GM19455 (cell line): Measurements from ENCODE around the gene MRTFB.

ENCODE experiments used
- ATAC-seq: cut with Tn5 transposase; IDR thresholded peaks from one replicate; pipeline ENCODE4 v1.9.1; 2021; ENCODE audit not compliant: unreplicated experiment

The MRTFB gene

DNA sequence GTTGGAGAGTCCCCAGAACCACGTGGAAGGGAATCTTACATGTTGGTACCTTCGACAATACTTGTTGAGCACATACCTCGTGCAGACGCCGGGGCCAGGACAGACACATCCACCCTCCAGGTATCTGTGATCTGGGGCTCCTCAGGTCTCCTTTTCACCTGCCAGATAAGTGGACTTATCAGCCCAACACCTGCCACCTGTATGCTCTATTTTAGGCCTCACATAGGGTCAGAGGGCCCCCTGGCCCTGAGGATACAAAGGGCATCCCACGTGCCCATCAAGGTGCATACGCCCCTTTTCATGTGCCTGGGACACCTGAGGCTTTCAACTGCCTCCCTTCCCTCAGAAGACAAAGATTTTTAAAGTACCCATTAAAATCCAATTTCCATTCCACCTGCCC lies 212.7 kb downstream of the MRTFB start:
- no peak for ATAC-seq

DNA sequence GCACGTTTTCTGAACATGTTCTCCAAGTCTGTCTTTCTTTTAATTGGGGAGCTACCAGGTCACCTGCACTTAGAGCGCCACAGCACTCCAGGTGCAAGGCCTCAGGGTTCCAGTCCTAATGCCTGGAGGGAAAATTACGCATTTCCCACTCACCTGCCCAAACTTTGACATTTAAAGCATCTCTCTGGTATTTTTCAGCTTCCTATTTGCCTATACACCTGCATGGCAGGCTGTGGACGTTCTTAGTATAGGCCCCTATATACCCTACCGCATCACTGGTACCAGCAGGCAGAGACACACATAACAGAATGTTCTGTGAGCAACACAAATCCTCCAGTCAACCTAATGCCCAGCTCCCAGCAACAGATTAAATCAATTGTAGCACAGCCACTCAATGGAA lies 213.3 kb downstream of the MRTFB start:
- ATAC-seq, result no peak

DNA sequence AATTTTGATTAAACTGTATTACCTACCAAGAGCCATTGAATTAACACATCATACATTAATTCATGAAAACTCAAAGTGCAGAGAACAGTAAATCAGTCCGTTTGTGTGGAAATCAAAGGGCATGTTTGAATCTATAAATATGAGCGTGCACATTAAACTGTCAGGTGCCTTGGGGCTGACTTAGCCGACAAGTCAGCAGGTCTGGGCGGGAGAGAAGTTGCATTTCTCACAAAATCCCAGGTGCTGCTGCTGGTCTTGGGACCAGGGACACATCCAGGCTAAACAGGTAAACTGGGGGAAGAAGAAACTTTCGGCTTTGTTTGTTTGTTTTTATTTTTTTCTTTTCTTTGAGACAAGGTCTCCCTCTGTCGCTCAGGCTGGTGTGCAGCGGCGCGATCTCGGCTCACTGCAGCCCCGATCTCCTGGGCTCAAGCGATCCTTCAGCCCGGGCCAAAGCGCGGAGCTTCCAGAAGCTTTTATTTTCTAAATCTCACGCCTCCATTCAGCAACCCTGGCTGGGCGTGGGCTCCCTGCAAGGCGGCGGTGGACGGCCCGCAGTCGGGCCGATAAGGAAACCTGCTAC lies 213.9 kb downstream of the MRTFB start:
- ATAC-seq, result peak; percentile 32

DNA sequence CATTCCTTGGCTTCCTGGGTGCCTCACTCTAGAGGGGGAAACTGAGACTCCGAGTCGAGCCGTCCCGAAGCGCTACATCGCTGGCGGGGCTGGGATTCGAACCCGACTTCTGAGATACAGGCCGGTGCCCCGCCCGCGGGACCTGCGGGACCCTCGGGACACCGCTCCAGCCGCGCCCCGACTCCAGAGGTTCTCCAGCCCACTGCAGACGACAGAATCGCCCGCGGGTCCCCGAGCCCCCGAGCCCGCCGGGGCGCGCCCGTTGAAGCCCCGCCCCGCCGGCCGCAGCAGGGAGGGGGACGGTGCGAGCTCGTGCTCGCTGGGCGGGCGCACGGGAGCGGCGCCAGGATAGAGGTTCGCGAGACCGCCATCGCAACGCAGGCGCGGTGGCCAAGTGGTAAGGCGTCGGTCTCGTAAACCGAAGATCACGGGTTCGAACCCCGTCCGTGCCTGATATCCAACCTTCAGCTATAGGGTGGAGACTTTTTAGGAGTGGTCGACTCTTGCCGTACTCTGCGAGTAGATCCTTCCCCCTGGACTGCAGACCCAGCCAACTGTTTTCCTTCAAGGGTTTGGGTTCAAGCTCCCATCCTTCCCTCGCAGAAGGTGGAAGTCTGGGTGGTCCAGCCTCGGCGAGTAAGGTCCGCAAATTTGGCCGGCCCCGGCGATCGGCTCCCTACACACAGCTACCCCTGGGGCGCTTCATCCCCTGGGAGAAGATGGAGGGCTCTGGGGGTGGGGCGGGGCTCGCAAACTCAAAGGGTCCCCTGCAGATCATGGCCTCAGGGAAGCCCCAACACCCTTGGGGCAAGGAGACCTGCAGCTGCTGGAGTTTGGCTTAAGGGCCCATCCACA lies 214.6 kb downstream of the MRTFB start:
- ATAC-seq, result peak; percentile 68

DNA sequence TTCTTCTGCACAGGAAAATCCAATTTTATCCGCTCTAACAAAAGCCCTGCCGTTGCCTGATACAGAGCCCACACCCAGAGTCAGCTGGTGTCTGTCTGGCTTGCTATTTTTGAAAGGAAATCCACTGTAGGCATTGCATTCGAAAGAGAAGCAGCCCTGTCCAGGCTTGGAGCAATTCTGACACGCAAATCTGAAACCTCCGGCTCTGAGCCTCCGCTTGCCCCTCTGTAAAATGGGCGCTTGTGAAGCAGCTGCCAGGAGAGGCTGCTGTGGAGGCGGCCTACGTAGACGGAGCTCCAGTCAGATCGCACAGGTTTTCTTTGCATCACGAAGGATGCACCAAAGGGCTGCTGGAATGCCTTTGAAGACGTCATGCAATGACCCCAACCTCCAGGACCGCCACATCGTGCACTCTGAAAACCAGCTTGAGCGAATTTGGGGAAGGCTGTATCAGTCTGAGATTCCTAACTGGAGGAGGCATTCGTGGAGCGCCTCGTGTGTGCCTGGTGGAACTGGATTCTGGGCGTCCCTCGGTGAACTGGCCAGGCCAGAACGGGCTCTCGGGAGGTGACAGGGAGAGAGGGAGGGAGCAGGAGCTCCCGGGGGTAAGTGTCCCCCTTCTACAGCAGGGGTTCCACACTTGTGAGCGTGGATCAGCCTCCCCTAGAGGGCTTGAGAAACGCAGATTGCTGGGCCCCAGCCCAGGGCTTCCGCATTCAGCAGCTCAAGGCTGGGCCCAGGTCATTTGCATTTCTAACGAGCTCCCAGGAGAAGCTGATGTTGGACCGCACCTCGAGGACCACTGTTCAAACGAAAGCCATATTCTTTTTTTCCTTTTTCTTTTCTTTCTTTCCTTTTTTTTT lies 215.5 kb downstream of the MRTFB start:
- peak; percentile 19 for ATAC-seq

DNA sequence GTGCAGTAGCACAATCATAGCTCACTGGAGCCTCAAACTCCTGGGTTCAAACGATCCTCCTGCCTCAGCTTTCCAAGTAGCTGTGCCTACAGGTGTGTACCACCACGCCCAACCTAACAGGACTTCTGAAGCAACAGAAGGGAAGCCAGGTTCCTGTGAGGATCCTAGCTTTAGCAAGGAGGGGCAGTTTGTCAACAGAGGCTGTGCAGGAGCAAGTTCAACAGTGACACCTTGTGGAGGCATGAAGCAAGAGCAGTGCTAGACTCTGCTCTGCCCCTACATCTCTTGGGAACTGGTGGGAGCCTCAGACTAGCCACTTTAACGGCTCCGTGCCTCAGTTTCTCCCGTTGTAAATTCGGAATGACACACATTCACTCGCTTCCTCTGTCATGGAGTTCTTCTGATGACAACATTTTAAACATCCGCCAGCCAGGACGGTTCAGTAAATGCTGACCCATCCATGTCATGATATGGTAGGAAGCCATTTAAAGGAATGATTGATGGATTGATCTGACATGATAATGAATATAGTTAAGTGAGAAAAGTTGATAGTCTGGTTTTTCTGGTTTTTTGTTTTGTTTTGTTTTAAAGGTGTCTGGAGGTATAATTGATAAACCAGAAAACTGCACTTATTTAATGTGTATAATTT lies 218.7 kb downstream of the MRTFB start:
- ATAC-seq, result no peak

DNA sequence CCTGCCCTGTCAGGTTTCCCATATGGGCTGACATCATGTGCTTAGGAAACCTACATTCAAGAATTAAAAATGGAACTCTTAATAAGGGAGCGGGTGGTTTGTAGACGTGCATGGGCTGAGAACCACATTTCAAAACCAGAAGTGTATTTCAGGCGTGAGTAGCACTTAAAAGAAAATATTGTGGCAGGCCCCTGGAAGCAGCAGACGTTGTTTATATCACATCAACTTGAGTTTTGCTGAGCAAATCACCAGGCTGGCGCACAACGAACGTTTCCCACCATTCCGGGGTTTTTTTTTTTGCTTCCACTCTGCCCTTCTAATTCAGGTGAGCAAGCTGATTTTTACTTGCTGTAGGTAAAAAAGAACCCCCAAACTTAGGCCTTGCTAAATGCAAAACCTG lies 220.2 kb downstream of the MRTFB start:
- no peak for ATAC-seq

DNA sequence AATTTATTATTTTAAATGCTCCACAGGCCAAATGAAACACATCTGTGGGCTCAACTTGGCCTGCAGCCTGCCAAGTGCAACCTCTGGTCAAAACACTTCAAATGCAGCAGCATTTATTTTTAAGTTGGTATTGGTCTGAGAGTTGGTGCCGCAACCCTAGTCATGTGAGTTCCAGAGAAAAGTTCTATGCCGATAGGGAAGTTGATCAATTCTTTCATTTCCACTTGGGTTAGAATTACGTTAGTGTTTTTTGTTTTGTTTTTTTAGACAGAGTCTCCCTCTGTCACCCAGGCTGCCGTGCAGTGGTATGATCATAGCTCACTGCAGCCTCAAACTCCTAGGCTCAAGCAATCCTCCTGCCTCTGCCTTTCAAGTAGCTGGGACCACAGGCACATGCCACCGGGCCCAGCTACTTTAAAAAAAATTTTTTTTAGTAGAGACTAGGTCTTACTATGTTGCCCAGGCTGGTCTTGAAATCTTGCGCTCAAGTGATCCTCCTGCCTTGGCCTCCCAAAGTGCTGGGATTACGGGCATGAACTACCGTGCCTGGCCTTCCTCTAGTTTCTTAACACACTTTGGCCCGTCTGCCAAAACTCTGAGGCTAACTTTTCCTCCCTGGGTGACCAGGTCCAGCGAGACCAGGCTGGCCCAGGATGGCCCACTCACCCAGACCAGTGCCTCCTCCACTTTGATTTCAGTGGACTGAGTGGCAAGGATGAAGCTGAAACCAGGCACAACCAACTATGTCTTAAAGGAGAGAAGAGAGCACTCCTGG lies 221.1 kb downstream of the MRTFB start:
- no peak for ATAC-seq

DNA sequence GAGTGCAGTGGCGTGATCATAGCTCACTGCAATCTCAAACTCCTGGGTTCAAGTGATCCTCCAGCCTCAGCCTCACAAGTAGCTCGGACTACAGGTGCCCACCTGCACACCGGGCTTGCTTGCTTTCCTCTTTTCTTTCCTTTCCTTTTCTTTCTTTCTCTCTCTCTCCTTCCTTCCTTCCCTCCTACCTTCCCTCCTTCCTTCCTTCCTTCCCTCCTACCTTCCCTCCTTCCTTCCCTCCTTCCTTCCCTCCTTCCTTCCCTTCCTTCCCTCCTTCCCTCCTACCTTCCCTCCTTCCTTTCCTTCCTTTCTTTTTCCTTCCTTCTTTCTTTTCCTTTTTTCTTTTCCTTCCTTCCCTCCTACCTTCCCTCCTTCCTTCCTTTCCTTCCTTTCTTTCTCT lies 225.5 kb downstream of the MRTFB start:
- no peak for ATAC-seq

DNA sequence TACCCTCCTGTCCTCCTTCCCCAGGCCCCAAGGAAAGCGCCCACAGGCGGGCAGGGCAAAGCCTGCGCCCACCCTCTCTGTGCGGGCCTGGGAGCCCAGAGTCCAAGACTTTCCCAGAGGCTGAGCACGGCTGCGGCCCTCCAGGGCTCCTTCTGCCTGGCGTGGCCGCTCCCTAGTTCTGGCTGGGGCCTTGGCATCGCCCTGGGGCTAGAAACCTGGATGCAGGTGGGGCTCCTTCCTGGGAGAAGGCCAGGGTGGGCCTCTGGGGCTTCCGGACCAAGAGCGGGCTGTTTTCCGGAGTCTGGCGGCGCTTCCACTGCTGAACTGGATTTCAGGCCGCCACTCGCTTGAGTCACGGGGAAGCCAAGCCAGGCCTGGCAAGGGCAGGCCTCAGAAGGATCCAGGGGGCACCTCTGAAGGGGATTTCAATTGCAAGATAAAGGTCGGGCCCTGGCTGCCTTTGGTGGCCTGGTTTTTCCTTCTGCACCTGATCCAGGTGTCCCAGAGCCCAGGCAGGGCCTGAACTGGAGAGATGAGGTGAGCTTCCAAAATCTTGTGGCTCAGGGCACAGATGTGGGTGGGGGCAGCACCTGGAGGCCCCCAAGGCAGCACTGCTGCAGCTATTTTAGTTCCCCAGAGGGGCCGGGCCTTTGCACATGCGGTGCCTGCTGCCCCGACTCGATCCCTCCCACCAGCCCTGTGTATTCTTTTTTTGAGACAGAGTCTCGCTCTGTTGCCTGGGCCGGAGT lies 227.4 kb downstream of the MRTFB start:
- no peak for ATAC-seq

DNA sequence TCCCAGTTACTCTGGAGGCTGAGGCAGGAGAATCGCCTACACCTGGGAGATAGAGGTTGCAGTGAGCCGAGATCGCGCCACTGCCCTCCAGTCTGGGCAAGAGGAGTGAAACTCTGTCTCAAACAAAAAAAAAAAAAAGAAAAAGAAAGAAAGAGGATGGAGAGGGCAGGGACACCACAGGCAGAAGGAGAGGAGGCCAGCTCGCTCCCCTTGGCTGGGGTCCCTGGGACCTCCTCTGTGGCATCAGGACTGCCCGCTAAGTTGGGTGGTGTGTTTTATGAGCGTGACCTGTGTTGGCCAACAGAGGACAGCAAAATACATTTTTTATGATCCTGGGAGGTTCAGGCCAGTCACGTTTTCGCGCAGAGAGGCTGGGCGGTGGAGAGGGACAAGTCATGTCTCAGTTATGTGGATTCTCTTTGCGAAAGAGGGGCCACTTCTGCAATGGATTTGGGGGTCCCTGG lies 229.6 kb downstream of the MRTFB start:
- no peak for ATAC-seq

DNA sequence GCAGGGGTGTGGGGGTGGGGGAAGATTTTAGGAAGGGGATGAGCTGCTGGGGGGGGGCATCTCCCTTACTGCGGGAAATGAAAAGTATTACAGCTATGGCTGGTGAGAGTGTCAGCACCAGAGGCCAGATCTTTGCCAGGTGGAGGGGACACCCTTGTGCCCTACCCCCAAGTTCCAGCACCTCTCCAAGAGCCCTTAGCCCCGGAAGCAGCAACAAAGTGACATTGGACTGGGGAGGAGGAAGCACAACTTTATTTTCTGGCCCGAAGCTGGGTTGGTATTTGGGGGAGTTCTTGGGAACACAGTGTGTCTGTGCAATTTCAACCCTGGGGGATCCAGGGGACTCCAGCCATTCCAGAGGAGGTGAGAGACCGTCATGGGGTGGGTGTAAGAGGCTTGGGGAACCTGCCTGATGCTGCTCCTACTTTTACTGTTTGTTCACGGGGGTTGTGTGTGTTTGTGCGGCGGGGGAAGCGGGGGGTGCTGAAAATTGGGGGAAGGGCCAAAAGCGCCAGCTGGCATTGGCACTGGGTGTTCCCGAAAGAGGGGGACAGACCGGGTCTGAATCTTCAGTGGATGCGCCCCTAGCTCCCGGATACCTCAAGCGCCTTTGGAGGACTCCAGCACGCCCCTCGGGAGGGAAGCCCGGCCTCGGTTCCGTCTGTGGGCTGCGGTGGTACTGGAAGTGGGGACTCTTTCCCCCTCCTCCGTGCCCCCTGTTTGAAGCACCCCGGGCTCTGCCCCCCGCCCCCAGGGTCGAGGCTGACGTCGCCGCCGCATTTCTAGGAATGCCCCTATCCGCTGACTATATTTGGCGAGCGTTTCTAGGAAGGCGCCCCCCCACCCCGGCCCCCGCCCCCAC lies 230.3 kb downstream of the MRTFB start:
- peak; percentile 1 for ATAC-seq

DNA sequence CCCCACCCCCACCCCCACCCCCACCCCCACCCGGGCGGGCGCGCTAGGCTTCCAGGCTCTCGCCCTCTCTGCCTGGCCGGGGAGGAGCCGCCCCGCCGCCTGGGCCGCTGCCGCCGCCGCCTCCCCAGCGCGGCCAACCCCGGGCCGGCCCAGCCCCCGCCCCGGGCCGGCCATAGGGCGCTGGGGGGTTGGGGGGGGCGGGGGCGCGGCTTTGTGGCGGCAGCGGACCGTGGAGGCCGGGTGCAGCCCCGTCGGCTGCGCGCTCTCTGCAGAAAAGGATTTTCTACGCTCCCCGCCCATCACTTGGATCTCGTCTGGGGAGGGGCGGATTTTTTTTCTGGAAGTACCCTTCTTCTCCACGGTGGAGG lies 230.9 kb downstream of the MRTFB start:
- ATAC-seq, result peak; percentile 71

DNA sequence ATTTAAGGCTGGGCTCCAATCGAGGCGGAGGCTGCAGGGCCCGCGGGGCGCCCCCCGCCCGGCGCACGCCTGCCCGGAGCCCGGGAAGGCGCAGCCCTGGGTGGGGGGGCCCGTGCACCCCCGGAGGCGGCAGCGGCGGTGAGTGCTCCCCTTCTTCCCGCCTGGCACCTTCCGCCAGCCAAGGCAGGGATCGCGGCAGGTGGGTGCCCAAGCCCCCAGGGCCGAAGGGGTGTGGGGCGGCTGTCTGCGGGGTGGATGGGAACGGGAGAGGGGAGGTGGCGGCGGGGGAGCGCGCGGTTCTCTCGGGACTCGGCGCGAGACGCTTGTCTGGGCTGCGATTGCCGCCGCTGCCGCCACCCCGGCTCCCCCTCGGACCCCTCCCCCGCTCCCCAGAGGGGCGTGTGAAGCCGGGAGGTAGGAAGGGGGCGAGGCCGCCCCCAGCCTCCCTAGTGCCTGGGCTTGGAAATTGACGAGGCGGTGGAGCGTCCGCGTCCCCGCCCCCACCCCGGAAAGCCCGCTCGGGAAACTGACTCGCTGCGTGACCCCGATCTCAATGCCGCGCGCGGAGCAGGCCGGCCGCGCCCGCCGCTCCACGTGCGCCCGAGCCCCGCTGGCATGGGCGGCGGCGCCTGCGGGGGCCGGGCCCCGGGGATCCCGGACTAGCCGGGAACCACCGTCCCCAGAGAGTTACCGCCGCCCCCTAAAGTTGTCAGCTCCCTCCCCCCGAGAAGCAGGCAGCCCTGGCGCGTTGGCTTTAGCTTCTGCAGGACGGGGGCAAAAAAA lies 231.5 kb downstream of the MRTFB start:
- peak; percentile 44 for ATAC-seq

DNA sequence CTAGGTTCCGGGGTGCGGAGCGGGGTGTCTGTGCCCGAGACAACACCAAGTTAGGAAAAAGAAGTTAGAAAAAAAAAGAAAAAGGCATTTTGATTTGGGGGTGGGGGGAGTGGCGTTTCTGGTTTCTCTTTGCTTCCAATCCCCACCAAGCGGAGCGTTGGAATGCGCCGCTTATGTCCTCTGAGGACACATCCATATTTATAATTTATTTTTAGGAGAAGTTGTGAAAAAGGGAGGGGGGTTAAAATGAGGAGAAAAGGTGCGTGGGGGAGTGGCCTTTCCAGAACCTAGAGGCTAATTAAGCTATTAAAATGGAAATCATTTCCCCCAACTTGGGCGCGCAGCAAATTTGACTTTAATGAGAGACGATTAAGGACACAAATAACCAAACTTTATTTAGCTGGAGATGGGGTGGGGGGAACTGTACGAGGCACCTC lies 232.1 kb downstream of the MRTFB start:
- ATAC-seq, result no peak

DNA sequence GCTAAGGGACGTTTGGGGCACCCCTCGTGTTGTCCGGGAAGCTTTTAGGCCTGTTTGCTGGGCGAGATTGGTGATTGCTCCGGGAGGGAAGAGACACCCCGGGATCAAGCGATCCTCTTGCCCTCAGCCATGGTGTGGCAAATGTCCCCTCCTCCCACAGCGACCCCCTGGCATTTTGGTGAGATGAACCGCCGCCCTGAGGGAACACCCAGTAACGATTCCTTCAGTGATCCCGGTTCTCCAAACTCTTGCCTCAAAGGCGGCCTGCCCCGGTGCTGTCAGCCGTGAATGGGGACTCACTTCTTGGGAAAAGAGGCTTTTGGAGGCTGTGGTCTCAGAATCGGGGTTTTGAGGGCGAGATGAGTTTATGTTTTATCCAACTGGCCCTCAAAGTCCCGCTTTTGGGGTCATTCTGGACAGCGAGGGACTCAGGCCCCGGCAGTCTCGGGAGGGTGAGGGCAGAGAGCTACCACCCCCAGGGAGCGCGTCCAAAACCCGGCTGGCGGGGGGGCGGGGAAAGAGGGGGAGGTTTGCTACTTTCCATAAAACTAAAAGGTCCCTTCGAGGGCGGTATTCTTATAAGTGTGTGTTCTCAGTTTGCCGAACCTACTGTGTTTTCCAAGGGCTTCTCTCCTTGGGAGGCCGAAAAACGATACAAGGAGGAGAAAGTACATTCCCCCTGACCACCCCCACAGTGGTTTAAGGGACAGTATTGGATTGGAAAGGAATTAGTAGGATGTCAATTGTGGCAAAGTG lies 232.7 kb downstream of the MRTFB start:
- no peak for ATAC-seq

DNA sequence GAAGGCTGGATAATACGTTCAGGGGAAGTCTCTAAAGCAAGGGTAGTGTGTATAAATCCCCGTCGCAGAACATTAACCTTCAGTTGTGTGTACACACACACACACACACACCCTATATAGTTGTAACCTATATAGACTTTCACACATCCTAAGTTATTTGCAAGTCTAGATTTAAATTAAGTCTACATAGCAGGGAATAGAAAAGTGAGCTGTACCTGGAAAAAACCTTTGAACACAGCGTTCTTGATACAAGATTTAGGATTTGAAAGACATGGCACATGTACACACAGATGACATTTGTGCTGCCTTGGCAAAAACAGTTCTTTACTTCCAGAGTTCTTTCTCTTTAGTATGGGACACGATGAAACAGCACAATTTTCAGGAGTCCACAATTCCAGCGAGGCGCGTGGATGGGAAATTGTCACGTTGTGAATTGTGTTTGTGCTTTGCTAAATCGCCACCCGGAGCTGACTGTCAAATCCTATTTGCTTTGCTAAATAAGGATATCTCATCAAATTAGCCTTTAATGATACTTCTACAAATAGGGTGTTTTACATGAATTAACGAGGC lies 233.9 kb downstream of the MRTFB start:
- no peak for ATAC-seq
